HG03196 (cell line): ENCODE data around the gene ZNF621.
A peak's percentile ranks its signal among the peaks of the same experiment; 100 is the strongest.

ENCODE experiments used
- ATAC-seq: cut with Tn5 transposase; IDR thresholded peaks from one replicate; pipeline ENCODE4 v1.9.1; 2021; ENCODE audit not compliant: unreplicated experiment

Gene ZNF621

GRCh38 chr3:40524568-40525285, at the start of gene ZNF621:
ZNF621 (plus strand) TSS chr3:40524960; CDS start chr3:40525841, 881 bp downstream.
- ATAC-seq: peak; percentile 99

GRCh38 chr3:40476478-40477470, 48.0 kb upstream of the ZNF621 start, which contains the start of gene ZNF619:
ZNF619 (plus strand) TSS chr3:40477122; CDS start chr3:40477980, 858 bp downstream.
- peak; percentile 87 for ATAC-seq

DNA sequence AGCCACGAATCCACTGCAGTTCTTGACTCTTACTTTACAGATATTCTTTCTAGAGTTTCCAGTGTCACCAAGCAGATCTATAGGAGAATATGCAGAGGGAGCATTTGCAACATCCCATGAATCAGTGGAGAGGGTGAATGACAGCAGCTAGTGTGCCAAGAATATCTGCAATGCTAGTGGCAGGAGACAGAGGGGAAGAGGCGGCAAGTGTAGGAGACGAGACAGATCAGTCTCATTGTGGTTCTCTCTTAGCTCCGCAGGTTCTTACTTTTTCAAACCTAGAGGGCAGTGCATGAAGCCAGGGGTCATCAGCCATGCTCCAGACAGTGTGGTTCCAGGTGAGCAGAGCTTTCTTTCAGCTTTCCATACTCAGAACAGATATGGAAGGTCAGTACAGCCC, 47.1 kb upstream of the ZNF621 start:
- no peak for ATAC-seq

- no peak for ATAC-seq
Observed at GRCh38 chr3:40487172-40487571, 37.6 kb upstream of the ZNF621 start.

GRCh38 chr3:40490916-40491315, 33.8 kb upstream of the ZNF621 start:
- no peak for ATAC-seq

GRCh38 chr3:40494698-40495097, 30.1 kb upstream of the ZNF621 start:
- ATAC-seq: no peak

DNA sequence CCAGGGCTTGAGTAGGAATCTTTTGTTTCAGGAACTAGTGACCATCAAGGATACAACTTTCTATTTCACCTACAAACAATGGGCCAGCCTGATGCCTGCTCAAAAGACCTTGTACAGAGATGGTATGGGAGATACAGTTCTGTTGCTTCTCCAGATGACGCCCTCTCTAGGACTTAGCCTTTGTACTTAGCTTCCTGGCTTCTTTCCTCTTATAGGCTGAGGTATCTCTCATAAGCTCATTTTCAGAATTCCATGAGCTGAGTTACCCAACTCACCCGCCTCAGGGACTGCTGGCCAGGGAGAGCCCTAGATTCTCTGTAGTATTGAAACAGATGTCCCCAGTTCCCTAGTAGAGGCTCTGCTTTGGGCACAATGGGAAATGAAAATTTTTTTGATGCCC, 27.5 kb upstream of the ZNF621 start:
- ATAC-seq: no peak

GRCh38 chr3:40499952-40500351, 24.8 kb upstream of the ZNF621 start:
- no peak for ATAC-seq

GRCh38 chr3:40502034-40502433, 22.7 kb upstream of the ZNF621 start:
- ATAC-seq: no peak

DNA sequence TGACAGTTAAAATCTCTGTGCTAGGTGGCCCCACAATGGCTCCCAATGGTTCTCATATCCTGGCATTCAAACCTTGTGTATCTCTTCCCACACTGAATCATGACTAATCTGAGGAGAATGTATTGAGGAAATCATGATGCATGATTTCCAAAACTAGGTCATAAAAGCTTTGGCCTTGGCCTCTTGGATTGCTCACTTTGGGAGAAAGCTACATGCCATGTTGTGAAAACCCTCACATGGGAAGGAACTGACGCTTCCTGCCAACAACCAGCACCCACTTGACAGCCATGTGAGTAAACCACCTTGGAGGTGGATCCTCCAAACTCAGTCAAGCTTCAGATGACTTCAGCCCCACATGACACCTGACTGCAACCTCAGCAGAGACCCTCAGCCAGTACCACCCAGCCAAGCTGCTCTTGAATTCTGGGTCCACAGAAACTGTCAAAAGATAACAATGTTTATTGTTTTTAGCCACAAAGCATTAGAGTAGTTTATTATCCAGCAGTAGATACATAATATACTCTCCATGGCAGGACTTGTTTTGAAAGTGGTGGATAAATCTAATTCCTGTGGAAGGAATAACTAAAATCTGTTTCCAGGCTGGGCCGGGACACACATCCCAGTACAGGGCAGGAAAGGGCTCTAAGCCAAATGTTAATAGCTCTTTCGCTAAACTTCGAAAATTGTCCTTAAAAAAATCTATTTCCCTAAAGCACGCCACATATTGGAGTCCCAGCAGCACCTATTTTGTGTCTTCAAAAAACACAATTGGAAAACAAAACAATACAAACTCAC, 19.9 kb upstream of the ZNF621 start:
- no peak for ATAC-seq

DNA sequence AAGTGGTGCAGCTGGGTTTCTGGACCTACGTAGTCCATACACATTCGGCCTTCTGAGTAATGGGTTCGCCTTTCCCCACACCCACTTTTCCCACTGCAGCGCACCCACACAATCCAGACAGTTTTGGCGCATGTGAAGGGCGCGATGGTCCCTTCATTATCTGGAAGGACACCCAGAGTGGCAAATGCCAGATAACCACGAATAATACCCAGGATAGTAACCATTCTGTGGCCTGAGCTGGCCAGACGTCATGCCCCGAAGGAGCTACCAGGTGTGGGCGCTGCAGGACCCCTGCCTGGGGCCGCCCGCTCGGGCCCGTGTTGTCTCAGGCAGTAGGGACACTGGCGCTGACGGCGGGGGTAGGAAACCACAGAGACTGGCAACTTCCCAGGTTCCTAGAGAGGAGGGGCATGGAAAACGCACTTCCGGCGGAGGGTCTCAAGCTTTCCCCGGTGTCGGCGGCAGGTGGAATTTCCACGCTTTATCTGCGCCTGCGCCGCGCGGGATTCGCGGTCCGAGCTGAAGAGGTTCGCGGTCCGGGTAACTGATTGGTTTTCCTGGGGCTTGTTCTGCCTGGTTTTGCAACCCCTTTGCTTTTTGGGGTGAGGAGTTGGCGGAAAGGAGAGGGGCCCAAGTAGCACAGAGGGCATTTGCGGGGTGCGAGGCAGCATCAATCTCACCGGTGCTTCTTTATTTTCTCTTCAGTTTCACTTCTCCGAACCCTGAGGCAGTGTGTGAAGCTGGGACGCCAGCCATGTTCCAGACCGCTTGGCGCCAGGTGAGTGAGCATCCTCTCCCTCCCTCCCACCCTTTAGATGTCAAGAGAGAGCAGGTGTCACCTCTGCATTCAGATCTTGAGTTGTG, 18.9 kb upstream of the ZNF621 start, which contains the start of gene ZNF620:
Gene ZNF620 (plus strand): TSS at position 441 of the 864 bp plus-strand sequence. CDS start 314 bp downstream, at position 755.
- peak; percentile 72 for ATAC-seq

- ATAC-seq: no peak
Observed at GRCh38 chr3:40511031-40511718, 13.6 kb upstream of the ZNF621 start.

GRCh38 chr3:40516201-40516600, 8.6 kb upstream of the ZNF621 start:
- ATAC-seq: no peak

- ATAC-seq: no peak
Observed at GRCh38 chr3:40518067-40518466, 6.7 kb upstream of the ZNF621 start.

DNA sequence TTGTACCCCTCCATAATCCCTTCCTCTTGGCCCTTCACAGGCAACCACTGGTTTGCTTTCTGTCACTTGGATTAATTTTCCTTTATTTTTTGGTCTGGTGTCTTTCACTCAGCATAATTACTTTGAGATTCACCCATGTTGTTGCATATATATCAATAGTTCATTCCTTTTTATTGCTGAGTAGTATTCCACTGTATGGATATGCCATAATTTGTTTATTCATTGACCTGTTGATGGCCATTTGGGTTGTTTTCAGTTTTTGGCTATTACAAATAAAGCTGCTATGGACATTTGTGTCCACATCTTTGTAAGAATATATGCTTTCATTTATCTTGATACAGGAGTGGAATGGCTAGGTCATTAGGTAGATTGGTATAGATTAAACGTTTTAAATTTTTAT, 5.9 kb upstream of the ZNF621 start:
- ATAC-seq: no peak

DNA sequence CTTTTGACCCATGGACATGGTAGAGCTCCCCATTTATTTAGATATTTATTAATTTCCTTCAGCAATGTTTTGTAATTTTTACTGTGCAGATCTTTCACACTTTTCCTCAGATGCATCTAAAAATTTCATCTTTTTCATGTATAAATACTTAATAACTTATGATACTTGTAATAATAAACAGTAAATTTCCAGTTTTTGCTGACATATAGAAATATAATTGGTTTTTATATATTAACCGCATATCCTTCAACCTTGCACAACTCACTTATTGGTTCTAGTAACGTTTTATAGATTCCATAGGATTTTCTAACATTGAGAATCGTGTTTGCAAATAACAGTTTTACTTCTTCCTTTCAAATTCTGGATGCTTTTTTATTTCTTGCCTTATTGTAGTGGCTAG, 3.5 kb upstream of the ZNF621 start:
- ATAC-seq: no peak

- no peak for ATAC-seq
Observed at GRCh38 chr3:40523781-40524180, 979 bp upstream of the ZNF621 start.

DNA sequence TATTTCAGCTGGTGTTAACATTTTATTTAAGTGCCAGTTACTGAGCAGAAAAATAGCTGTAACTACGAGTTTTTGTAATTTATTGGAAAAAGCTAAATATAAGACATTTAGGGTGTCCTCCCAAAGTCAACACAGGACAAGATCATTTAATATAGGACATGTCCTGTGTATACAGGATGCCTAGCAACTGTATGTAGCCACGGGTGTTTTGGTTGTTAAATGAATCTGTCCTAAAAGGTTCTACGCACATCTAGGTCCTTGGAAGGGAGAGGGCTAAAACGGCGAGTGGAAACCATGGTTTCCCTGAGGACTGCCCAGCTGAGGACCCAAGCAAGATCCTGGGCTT, 565 bp upstream of the ZNF621 start:
- ATAC-seq: no peak

GRCh38 chr3:40528426-40528825, 3.7 kb downstream of the ZNF621 start:
- no peak for ATAC-seq

GRCh38 chr3:40532252-40532651, 7.5 kb downstream of the ZNF621 start:
- ATAC-seq: no peak
